Loucy (cell line): ENCODE results near the gene RSBN1.

ENCODE experiments used
- CTCF ChIP-seq: fragments of 200-600 bp; sonication (generic); conservative IDR thresholded peaks from 2 replicates; pipeline ENCODE4 v1.5.1; 2014; ENCODE audit warnings: mild to moderate bottlenecking, antibody characterized with exemption, low read length
- EZH2phosphoT487 ChIP-seq: fragments of 200-600 bp; IDR thresholded peaks from 2 replicates; pipeline ENCODE4 v1.6.1; 2018; ENCODE audit warnings: antibody characterized with exemption, mild to moderate bottlenecking, moderate library complexity, borderline replicate concordance

GRCh38 chr1:113751114-113751513 lies 61.2 kb downstream of the RSBN1 start:
- TF ChIP-seq CTCF (no peak), EZH2phosphoT487 (no peak)
